Measurements from ENCODE around the gene SPSB2.

SPSB2 gene

GRCh38 chr12:6827982-6828780 is 44.9 kb downstream of the SPSB2 start, which contains the start of gene P3H3:
Gene P3H3, plus strand, starts transcription at chr12:6828407. Its CDS starts 34 bp downstream, at chr12:6828441.
- H3K4me2 ChIP-seq (ENCODE audit: low read length): peak within 1 kb of the TSS; percentile 49
- H3K79me2 ChIP-seq (ENCODE audit: insufficient read depth, low read length): no peaks in the 10 kb centered on the region
- H3K9me2 ChIP-seq (ENCODE audit: low read depth, low read length): no peaks in the 10 kb centered on the region
- H3K27ac ChIP-seq (ENCODE audit: low read depth, low read length, poor library complexity, severe bottlenecking): no peak within 1 kb of the TSS
- H3K9me3 ChIP-seq (ENCODE audit: low read length): no peaks in the 10 kb centered on the region
- no peaks in the 10 kb centered on the region for H3F3A ChIP-seq (ENCODE audit: insufficient read depth, low read length)
- H3K4me3 ChIP-seq (ENCODE audit: low read depth, low read length, poor library complexity, severe bottlenecking): peak within 1 kb of the TSS; percentile 39
- TF ChIP-seq CTCF (IDR thresholded peaks at IDR 0.05; ENCODE audit: low read length) (no peak), EZH2 (IDR thresholded peaks at IDR 0.05; ENCODE audit: borderline replicate concordance, low read length) (no peak)
- no peak within 1 kb of the TSS for H2AFZ ChIP-seq (ENCODE audit: low read length)
- H3K9ac ChIP-seq (ENCODE audit: low read length): no peak within 1 kb of the TSS; the same call in 1 of the 2 replicates
- peaks cover 5% of the 10 kb centered on the region; the same call in 1 of the 2 replicates for H3K27me3 ChIP-seq (ENCODE audit: insufficient read depth, low read length)
- peaks cover 6% of the 10 kb centered on the region for H3K4me1 ChIP-seq (ENCODE audit: insufficient read depth, low read length, severe bottlenecking)
- H4K20me1 ChIP-seq (ENCODE audit: insufficient read depth, low read length): no peaks in the 10 kb centered on the region
- no peaks in the 10 kb centered on the region for H3K36me3 ChIP-seq (ENCODE audit: insufficient read depth, low read length)

- Histone ChIP-seq H3K27ac (ENCODE audit: low read depth, low read length, poor library complexity, severe bottlenecking) (no peak overlapping the region), H3K4me2 (ENCODE audit: low read length) (no peak overlapping the region), H3K9me2 (ENCODE audit: low read depth, low read length) (no peaks in the 10 kb centered on the region), H3K4me1 (ENCODE audit: insufficient read depth, low read length, severe bottlenecking) (peaks cover 6% of the 10 kb centered on the region), H3K36me3 (ENCODE audit: insufficient read depth, low read length) (no peaks in the 10 kb centered on the region), H3F3A (ENCODE audit: insufficient read depth, low read length) (no peaks in the 10 kb centered on the region), H3K4me3 (ENCODE audit: low read depth, low read length, poor library complexity, severe bottlenecking) (no peak overlapping the region), H3K79me2 (ENCODE audit: insufficient read depth, low read length) (no peaks in the 10 kb centered on the region), H4K20me1 (ENCODE audit: insufficient read depth, low read length) (no peaks in the 10 kb centered on the region), H3K9me3 (ENCODE audit: low read length) (no peaks in the 10 kb centered on the region), H3K9ac (ENCODE audit: low read length) (no peak overlapping the region), H3K27me3 (ENCODE audit: insufficient read depth, low read length) (peaks cover 5% of the 10 kb centered on the region; the same call in 1 of the 2 replicates), H2AFZ (ENCODE audit: low read length) (no peak overlapping the region)
- TF ChIP-seq CTCF (IDR thresholded peaks at IDR 0.05; ENCODE audit: low read length) (no peak), EZH2 (IDR thresholded peaks at IDR 0.05; ENCODE audit: borderline replicate concordance, low read length) (no peak)
These were observed 45.6 kb downstream of the SPSB2 start for GRCh38 chr12:6827437-6827911.

GRCh38 chr12:6826734-6827436 is 46.2 kb downstream of the SPSB2 start:
- Histone ChIP-seq H4K20me1 (ENCODE audit: insufficient read depth, low read length) (no peaks in the 10 kb centered on the region), H3K9me2 (ENCODE audit: low read depth, low read length) (no peaks in the 10 kb centered on the region), H3K4me1 (ENCODE audit: insufficient read depth, low read length, severe bottlenecking) (peaks cover 6% of the 10 kb centered on the region)

More at GRCh38 chr12:6826734-6827436, 46.2 kb downstream of the SPSB2 start:
- Histone ChIP-seq H3K9me3 (ENCODE audit: low read length) (no peaks in the 10 kb centered on the region), H3K4me3 (ENCODE audit: low read depth, low read length, poor library complexity, severe bottlenecking) (no peak overlapping the region), H3K27ac (ENCODE audit: low read depth, low read length, poor library complexity, severe bottlenecking) (no peak overlapping the region), H3K27me3 (ENCODE audit: insufficient read depth, low read length) (peaks cover 5% of the 10 kb centered on the region; the same call in 1 of the 2 replicates), H3K36me3 (ENCODE audit: insufficient read depth, low read length) (no peaks in the 10 kb centered on the region), H3K9ac (ENCODE audit: low read length) (no peak overlapping the region), H3F3A (ENCODE audit: insufficient read depth, low read length) (no peaks in the 10 kb centered on the region), H3K79me2 (ENCODE audit: insufficient read depth, low read length) (no peaks in the 10 kb centered on the region), H2AFZ (ENCODE audit: low read length) (no peak overlapping the region), H3K4me2 (ENCODE audit: low read length) (no peak overlapping the region)
- TF ChIP-seq CTCF (IDR thresholded peaks at IDR 0.05; ENCODE audit: low read length) (no peak), EZH2 (IDR thresholded peaks at IDR 0.05; ENCODE audit: borderline replicate concordance, low read length) (no peak)
